T-helper 1 cell (primary cell): ENCODE results near the gene SCP2.

Source experiments
- DNase-seq, 5 donors: peaks; one replicate each; pipeline ENCODE4 v3.0.0-alpha.2; 2012 to 2020

Gene SCP2

DNA sequence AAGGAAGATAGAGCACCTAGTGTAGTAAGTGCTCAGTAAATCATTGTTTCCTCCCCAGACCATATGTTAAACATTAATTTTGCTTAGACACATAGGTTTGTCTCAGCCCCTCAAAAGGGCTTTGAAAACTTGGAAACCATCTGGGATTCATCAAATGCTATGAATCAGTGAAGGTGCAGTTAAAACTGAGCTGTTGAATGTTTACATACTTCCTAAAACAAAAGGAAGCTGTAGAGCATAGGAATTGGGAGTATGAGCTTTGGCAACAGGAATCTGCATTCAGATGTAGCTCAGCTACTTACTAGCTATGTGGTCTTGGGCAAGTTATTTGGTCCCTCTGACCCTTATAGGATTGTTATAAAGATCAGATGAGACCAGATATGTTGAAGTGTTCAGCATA is 116.2 kb downstream of the SCP2 start:
- no peak for DNase-seq

DNA sequence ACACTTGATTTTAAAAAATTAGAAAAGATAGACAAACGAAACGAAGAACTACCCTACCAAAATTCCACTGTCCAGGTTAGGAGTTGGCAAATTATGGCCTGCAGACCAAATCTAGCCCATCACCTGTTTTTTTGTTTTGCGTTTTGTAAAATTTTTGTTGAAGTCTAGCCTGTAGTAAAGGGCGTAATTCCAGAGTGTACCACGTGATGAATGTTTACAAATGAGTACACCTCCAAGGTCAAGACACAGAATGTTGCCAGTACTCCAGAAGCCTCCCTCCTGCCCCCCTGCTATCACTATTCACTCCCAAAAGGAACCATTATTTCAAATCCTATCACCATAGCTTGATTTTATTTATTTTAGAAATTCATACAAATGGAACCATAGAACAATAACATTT is 117.8 kb downstream of the SCP2 start:
- DNase-seq, result no peak

DNA sequence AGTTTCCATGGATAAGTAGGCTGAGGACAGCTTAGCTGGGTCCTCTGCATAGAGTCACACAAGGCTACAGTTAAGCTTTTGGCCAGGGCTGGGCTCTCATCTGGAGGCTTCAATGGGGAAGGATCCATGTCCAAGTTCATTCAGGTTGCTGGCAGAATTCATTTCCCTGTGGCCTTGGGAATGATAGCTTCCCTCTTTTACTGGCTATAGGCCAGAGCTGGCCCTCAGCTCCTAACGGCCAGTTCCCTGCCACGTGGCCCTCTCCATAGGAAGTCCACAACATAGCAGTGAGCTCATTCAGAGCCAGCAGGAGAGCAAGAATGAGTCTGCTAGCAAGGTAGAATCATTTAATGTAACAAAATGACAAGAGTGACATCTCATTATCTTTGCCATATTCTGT is 119.9 kb downstream of the SCP2 start:
- no peak for DNase-seq

DNA sequence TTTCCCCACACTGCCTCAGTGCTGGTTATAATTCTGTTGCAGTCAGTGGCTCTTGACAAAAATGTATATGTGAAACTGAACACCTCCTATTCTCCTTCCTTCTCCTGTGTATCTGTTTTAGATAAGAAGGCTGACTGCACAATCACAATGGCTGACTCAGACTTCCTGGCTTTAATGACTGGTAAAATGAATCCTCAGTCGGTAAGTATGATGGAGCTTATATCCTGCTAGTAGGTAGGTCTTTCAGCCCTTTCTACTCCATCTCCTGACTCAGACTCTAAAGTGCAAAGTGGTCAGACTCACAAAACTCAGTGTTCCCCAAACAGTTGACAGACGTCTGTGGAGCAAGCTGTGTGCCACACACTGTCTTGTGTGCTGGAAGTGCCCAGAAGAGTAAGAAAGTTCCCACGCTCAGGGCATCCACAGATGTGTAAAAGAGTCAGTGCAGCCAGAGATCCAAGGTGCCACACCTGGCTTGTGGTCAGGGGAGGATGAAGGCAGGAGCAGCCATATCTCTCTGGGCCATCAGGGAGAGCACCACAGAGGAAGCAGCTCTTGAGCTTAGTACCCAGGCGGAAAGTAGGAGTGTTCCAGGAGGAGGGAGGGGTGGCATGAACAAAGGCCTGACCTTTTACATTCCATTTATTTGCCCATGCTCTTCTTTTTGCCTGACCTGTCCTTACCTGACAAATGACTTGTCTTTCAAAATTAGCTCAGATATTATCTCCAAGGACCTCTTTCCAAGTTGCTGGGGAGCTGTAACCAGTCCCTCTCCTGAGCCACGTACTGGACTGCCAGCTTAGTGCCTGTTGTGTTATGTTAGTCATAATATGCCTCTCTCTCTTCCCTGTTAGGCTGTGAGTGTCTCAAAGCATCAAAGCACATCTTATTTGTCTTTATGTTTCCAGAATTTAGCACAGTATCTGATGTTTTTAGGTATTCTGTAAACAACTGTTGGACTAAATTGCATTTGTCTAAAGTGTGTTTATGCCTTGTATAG is 121.0 kb downstream of the SCP2 start:
- DNase-seq, result no peak

DNA sequence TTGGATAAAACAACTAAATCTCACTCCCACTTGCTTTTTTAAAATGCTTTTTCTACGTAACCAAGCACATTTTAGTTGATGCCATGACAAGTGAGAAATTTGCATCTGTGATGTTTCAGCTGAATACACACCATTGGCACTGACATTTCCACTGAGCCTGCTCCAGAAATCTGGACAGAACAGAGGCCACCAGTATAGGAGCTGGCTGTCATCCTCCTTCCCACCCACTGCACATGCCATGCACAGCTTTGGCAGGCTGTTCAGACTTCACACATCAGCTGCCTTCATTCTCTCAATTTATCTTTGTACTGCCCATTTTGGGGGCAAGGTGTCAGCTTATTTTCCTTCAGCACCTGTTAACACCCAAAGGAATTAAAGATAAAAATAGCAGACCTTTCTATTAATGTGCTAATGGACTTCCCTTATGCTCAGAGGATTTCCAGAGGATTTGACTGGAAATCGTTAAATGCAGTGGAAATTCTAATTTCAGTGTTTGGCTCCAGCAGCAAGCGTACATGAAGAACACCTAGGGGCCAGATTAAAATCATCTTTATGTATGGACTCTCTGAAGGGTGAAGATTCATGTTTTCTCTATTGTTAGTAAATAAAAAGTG is 122.0 kb downstream of the SCP2 start:
- DNase-seq, result no peak

DNA sequence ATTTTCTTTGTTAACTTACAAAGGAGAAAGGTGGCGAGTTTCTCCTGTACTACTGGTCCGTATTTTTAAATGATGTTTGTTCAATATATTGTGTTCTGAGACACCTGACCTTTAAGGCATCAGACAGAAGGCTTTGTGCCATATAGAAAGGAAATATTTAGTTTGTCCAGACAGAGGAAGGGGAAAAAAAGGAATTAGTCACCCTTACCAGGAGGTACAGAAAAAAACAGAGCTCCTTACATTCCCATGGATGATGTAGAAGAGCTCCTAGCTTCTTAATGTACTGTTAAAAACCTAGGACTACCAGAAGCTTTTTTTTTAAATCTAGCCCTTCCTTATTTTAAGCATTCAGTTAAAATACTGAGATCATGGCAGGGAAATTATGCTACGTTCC is 122.5 kb downstream of the SCP2 start:
- DNase-seq, result no peak

DNA sequence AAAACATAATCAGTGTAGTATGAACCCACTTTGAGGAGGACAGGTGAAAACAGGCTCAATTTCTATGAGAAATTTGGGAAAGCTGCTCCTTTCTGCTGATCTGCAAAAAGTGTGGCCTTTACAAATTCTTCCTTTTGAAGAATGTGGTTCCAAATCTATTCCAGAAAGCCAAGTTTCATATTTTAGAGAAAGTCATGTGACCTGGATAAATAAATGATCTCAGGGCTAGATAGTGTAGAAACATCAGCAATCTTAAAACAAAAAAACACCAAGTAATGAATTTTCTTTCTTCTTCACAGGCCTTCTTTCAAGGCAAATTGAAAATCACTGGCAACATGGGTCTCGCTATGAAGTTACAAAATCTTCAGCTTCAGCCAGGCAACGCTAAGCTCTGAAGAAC is 123.2 kb downstream of the SCP2 start:
- no peak for DNase-seq

DNA sequence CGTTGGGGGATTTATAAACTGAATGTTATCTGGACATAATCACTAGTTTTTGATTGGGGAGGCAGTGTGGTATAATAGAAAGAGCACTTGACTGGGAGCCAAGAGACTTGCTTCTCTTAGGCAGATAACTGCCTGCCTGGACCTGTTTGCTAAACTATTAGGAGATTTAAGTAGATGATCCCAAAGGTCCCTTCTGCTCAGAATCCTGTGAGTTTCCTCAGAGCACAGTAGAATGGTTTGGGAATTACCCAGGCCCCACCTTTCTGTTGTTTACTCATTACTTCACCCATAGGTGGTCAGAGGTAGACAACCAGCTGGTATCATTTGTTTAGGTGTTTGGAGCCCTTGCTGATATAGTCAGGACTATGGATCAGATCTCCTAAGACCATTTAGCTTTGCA is 124.6 kb downstream of the SCP2 start:
- no peak for DNase-seq

DNA sequence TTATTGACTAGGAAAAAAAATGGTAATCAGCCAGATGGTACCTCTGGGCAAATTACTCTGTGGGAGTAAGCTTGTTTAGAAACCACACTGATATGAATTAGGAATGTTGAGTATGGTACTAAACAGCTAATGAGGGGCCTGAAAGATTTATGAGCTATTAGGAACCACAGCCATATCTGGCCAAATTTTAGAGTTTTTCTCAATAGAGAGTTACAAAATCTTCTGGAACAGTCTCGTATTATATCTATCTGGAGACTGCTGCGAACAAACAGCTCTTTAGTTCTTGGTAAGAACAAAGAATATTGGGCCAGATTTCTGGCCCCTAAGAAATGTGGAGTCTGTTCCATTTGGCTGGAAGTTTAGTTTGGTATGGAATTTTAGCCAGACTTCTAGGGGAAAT is 130.1 kb downstream of the SCP2 start:
- DNase-seq, result no peak

DNA sequence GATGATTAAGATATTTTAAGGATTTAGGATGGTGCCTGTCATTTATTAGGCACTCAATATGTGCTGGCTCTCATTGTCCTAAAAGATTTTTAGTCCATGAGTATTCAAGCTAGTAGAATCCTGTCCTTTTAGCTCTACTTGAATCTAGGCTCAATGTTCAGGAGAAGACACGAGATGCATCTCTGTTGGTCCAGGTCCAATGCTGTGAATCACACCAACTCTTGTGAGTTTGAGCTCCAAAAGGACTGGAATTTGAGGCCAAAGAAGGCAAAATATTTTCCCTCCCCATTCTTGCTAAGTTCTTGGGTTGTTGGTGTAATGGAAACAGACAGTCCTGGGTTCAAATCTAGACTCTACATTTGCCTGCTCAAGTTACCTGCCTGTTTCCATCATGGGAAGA is 133.5 kb downstream of the SCP2 start:
- no peak for DNase-seq

DNA sequence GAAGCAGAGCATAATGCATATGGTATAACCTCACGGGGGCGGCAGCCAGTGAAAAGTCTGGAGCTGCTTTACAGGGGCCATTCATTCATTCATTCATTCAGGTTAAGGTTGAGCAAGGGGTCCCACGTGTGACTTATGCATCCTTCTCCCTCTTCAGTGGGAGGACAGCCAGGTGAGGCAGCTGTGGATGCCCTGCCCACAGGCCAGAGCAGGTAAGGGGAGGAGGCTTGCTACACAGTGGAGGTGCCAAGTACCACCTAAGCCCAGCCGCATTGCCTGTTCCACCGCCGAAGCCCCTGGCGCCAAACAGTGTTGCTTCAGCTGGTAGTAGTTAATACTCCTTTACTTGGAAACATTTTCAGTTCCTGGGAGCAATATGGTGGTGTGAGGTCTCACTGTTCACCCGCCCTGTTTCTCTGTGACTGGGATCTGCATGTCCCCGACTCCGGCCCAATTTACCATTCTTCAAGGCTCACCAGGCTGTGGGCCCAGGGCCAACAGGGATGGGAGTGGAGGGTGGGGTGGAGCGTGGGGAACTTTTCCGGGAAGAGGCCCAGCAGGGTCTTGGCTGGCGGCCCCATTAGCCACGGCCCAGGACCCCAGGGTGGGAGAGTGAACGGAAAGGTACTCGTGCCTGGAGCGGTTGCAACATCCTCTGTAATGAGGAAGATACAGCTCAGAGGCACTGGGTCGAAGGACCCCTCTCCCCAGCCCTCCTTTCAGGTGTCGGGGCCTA is 134.2 kb downstream of the SCP2 start:
- no peak for DNase-seq

DNA sequence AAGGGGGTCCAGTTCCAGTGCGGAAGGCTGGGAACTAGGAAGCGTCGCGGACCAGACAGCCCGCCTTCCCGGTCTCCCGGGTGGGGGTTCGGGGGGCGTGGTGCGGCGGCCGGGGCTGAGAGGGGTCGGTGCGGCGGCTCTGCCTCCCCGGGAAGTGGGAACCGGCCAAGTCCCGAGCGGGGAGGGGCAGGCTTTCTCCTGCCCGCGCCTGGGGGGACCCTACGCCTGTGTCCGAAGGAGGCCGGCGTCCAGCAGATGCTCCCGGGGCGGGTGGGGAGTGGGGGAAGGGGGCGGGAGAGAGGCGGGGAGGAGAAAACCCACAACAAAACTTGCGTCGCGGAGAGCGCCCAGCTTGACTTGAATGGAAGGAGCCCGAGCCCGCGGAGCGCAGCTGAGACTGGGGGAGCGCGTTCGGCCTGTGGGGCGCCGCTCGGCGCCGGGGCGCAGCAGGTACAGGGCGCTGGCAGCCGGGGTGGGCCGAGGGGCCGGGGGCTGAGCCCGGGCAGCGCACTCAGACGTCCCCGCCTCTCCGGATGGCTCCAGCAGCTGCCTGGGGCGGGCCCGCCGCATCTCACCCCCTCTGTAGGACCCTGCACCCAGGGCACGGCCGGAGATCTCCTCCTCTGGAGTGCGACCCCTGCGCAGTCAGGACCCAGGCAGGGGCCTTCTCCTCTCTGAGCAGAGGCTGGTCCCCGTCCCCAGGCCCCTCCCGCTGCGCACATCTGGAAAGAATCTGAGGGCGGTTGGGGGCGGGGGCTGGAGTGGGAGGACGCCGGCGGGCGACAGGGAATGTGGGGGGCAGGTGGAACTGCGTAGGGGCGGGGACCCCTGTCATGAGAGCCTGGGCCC is 135.0 kb downstream of the SCP2 start, which contains the start of gene PODN:
TSS of gene PODN (plus strand) at position 355 of the 849 bp plus-strand sequence. CDS start 7,643 bp downstream, outside the sequence.
- no peak for DNase-seq

DNA sequence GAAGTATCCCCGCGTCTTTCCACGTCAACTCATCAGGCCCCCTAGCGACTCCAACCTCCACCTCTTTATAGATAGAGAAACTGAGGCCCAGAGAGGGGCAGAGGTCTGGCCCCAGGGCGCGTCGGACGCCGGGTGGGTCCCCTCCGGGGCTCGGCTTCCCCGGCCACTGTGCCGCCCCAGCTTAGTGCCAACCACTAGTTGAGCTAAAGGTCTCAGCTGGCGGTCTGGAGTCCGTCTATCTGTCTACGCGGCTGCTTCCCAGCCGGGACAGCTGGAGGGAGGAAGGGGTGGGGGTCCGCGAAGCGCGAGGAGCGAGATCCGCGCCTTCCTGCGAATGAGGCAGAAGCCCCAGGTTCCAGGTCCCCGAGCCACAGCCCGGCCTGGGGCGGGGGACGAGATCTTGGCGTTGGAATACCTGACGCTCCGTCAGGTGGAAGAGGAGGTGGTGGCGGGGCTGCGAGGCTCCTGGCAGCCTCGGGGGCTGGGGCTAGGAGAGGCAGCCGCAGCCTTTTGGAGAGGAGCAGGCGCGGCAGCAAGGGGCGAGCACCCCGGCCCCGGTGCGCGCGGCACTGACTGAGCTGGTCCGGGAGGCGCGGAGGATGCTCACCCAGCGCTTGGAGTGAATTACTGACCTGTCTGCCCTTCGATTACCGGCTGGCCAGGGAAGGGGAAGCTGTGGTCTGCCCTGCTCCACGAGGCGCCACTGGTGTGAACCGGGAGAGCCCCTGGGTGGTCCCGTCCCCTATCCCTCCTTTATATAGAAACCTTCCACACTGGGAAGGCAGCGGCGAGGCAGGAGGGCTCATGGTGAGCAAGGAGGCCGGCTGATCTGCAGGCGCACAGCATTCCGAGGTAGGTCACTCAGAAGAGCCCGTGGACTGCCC is 135.9 kb downstream of the SCP2 start:
- no peak for DNase-seq

DNA sequence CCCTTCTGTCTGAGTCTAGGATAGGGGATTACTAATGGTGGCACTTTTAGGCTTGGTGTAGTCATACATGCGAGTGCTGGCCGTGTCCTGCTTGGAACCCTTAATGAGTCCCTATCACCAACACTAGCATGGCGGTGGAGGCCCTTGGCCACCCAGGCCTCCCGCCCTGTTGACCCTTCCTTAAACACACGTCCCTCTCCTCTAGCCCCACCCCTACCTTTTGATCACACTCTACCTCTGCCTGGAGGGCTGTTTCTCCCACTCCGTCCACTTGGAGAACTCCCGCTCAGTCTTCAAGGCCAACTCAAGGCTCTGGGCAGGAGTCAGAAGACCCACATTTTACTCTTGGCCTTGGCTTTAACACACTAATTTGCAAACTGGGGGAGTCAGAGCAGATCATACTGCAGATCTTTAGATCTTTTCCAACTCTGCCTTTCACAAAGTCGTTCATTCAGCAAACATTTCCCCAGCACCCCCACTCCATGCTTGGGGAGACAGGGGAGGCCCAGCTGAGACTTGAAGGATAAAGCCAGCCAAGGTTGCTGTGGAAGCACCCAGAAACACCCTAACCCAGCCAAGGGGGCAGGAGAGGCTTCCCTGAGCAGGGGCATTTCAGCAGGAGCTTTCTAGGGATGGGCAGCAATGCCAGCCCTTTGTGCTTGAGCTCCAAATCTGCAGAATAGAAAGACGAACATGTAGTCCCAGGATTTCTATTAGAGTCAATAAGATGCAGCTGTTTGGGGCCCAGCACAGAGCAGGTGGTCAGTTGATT is 136.9 kb downstream of the SCP2 start:
- DNase-seq, result no peak

DNA sequence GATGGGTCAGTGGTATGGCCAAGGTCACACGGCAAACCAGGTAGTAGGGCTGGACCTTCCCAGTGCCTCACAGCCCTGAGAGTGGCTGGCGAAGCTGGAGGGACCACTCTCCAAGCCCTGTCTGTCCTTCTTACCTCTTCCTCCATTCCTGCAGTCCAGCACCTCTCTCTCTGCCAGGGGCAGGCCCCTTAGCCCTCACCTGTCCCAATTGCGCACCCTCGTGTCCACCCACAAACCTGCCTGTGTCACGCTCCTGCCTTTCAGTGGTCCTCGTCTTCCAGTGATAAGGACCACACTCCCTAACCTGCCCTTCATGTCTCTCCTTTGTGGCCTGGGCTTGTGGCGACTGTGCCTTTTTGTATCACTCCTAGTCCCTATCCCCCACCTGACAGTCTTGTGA is 138.3 kb downstream of the SCP2 start:
- DNase-seq, result no peak

DNA sequence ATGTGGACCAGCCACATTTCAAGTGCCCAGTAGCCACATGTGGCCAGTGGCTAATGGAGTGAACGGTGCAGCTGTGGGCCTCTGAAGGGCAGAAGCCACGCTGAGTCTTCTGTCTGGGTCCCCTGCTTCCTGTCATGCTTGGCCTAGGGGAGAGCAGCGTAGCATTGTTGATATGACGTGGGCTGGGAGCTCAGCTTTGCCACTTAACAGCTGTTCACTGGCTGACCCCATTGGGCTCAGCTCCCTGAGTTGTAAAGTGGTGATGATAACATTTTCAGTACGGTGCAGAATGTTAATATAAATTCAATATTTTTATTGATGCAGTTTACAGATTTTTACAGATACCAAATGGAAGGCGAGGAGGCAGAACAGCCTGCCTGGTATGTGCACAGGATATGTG is 139.4 kb downstream of the SCP2 start:
- DNase-seq, result no peak

DNA sequence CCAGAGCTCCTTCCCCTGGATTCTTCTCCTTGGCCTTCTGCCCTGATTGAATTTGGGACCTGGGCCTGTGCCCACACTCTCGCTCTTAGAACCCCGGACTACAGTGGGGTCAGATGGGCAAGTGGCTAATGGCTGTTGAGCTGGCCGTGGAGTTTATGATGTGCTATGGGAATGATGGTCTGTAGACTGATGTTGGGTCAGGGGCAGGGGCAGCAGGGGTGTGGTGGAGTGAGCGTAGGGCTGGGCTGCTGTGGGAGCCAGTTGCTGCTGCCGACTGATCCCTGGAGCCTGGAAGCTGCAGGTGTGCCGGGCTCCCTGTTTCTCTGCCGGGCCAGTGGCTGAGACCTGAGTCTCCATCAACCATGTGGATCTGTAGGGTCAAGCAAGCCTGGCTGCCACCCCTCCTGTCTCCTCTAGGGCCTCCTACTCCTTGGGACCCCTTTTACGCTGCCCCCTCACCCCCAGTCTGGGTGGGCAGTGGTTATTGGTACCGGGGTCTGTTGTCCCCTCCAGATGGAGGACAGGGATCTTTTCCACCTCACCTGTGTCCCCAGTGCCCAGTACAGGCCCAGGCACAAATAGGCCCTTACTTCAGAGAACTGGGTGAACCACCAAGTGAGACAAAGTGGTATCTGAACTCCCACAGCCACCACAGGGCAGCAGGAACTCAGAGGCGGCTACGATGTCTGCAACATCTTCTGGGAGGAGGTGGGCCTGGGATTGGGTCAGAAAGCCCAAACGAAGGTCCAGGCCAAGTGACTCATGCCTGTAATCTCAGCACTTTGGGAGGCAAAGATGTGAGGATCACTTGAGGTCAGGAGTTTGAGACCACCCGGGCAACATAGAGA is 140.0 kb downstream of the SCP2 start:
- no peak for DNase-seq

DNA sequence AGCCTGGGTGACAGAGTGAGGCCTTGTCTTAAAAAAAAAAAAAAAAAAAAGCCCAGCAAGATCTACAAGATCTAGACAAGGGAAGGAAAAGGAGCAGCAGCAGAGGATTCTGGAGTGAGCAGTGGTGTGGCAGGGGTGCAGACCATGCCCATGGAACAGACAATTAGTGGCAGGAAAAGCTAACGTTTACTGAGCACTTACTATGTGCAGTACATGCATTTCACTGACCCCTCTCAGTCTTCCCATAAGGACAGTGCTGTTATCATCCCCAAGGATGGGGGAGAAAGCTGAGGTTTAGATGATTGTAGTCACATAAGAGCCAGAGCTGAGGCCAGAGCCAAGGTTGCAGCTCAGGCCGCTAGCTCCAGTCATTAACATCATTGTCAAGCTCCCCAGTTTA is 140.8 kb downstream of the SCP2 start:
- no peak for DNase-seq

DNA sequence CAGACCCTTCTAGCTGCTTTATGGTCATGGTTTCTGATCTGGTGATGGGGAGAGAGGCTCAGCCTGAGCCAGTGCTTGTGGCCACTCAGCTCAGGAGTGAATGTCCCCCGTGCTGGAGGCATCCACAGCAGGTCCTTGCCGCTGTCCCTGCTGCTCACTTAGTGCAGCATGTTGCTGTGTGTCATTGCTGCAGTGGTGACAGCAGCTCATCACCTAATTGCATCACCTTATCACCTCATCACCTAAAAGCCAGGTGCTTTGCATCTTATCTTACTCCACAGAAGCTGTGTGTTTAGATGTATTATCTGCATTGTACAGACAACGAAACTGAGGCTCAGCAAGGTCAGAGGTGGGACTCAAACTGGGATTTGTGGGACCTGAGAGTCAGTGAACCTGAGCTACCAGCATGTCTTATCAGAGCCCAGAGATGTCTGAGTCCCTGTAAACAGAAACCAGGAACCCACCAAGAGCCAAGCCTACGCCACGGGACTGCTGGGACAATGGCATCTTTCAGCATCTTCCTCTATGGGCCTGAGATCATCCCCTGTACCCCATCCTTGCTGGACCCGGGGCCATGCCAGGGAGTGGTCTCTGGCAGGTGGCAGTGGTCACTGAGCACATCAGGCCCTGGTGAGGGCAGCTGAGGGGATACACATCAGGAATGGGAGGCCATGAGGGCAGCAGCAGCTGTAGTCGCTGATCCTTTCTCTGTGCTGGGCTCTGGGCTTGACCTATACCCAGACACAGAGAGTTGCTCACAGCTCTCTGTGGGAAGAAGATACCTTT is 141.4 kb downstream of the SCP2 start:
- DNase-seq, result no peak
